ENCODE data around the gene ATL2.
"Not testable (repeated sequence)": the region's sequence is repeated elsewhere in the genome, so short reads cannot be mapped to it uniquely, and the experiment has no call there.

ATL2 gene

GRCh38 chr2:38387887-38388286, 10.8 kb upstream of the ATL2 start:
- DNase-seq: no peak

- DNase-seq: no peak
Measured at GRCh38 chr2:38386821-38387220, 9.7 kb upstream of the ATL2 start.

GRCh38 chr2:38386377-38386776, 9.3 kb upstream of the ATL2 start:
- DNase-seq: no peak

- no peak for DNase-seq
Measured at GRCh38 chr2:38384338-38384737, 7.3 kb upstream of the ATL2 start.

GRCh38 chr2:38383741-38384140, 6.7 kb upstream of the ATL2 start:
- DNase-seq: not testable (repeated sequence)

GRCh38 chr2:38381381-38382143, 4.5 kb upstream of the ATL2 start:
- DNase-seq: no peak

- DNase-seq: no peak
Measured at GRCh38 chr2:38380397-38381130, 3.5 kb upstream of the ATL2 start.

GRCh38 chr2:38376346-38377049, 575 bp downstream of the ATL2 start:
- DNase-seq: peak; percentile 18 to 42 (median 30)

- no peak for DNase-seq
Measured at GRCh38 chr2:38375696-38376345, 1.3 kb downstream of the ATL2 start.

- DNase-seq: no peak
Measured at GRCh38 chr2:38374984-38375383, 2.1 kb downstream of the ATL2 start.

- no peak for DNase-seq
Measured at GRCh38 chr2:38371235-38371634, 5.8 kb downstream of the ATL2 start.

GRCh38 chr2:38370664-38371063, 6.4 kb downstream of the ATL2 start:
- DNase-seq: no peak

GRCh38 chr2:38362232-38362631, 14.8 kb downstream of the ATL2 start:
- no peak for DNase-seq

- DNase-seq: no peak
Measured at GRCh38 chr2:38360177-38360576, 16.9 kb downstream of the ATL2 start.

- no peak for DNase-seq
Measured at GRCh38 chr2:38353402-38353801, 23.7 kb downstream of the ATL2 start.

GRCh38 chr2:38352336-38352735, 24.7 kb downstream of the ATL2 start:
- DNase-seq: no peak

- no peak for DNase-seq
Measured at GRCh38 chr2:38345323-38346038, 31.6 kb downstream of the ATL2 start.

- no peak for DNase-seq
Measured at GRCh38 chr2:38344813-38345212, 32.3 kb downstream of the ATL2 start.

- DNase-seq: no peak
Measured at GRCh38 chr2:38343212-38343611, 33.9 kb downstream of the ATL2 start.

GRCh38 chr2:38336621-38337020, 40.5 kb downstream of the ATL2 start:
- DNase-seq: no peak

GRCh38 chr2:38330754-38331153, 46.3 kb downstream of the ATL2 start:
- no peak for DNase-seq

- no peak for DNase-seq
Measured at GRCh38 chr2:38327580-38327979, 49.5 kb downstream of the ATL2 start.

GRCh38 chr2:38323623-38324022, 53.5 kb downstream of the ATL2 start:
- no peak for DNase-seq

All from activated CD4-positive, CD25-positive, alpha-beta regulatory T cell (primary cell).